Neuronal stem cell (in vitro differentiated cells): ENCODE data around the gene ZBTB12.

Experiments used
- DNase-seq: peaks from one replicate; pipeline ENCODE4 v3.0.0-alpha.2; 2013; ENCODE audit warnings: low spot score
- H2AFZ ChIP-seq: one replicate; pipeline ENCODE4 v1.6.1; 2013; ENCODE audit warnings: mild to moderate bottlenecking, low read length, inconsistent platforms
- H2AK5ac ChIP-seq: 2 replicates; pipeline ENCODE4 v1.6.1; 2013; ENCODE audit warnings: low read depth, mild to moderate bottlenecking, inconsistent platforms, low read length, moderate library complexity, mixed read lengths
- H2BK120ac ChIP-seq: 2 replicates; pipeline ENCODE4 v1.6.1; 2013; ENCODE audit warnings: low read depth, mild to moderate bottlenecking, inconsistent platforms, low read length, moderate library complexity, mixed read lengths
- H2BK12ac ChIP-seq: one replicate; pipeline ENCODE4 v1.6.1; 2013; ENCODE audit warnings: low read length, inconsistent platforms
- H2BK15ac ChIP-seq: 2 replicates; pipeline ENCODE4 v1.6.1; 2013; ENCODE audit warnings: mild to moderate bottlenecking, low read length, inconsistent platforms, mixed read lengths
- H2BK5ac ChIP-seq: one replicate; pipeline ENCODE4 v1.6.1; 2013; ENCODE audit warnings: inconsistent platforms, mild to moderate bottlenecking, low read length, moderate library complexity
- H3K14ac ChIP-seq: one replicate; pipeline ENCODE4 v1.6.1; 2013; ENCODE audit warnings: low read length, inconsistent platforms
- H3K18ac ChIP-seq: 2 replicates; pipeline ENCODE4 v1.6.1; 2013; ENCODE audit warnings: low read length, inconsistent platforms
- H3K23ac ChIP-seq: 2 replicates; pipeline ENCODE4 v1.6.1; 2013; ENCODE audit warnings: low read depth, mild to moderate bottlenecking, mixed read lengths, low read length, inconsistent platforms; ENCODE audit not compliant: poor library complexity
- H3K27ac ChIP-seq: replicated peaks from 3 replicates; pipeline ENCODE4 v1.5.1; 2013; ENCODE audit warnings: low read length, inconsistent platforms
- H3K27me3 ChIP-seq, 3 experiments: 2 replicates each; pipeline ENCODE4 v1.6.1; 2013; ENCODE audit warnings: low read length in 3 of 3, mild to moderate bottlenecking in 2 of 3, inconsistent platforms in 1 of 3, low read depth in 1 of 3, mixed read lengths in 1 of 3, moderate library complexity in 1 of 3; ENCODE audit not compliant: control insufficient read depth in 3 of 3, insufficient read depth in 3 of 3
- H3K36me3 ChIP-seq, 2 donors: replicated peaks in 1 of 2; 2 replicates each; pipeline ENCODE4 v1.6.1; 2013; ENCODE audit warnings: low read length in 2 of 2; ENCODE audit not compliant: control insufficient read depth in 2 of 2, insufficient read depth in 2 of 2
- H3K4ac ChIP-seq: 2 replicates; pipeline ENCODE4 v1.6.1; 2013; ENCODE audit warnings: inconsistent platforms, mild to moderate bottlenecking, low read length, moderate library complexity
- H3K4me1 ChIP-seq, 2 donors: 1 replicate in 1 of 2; 2 replicates in 1 of 2; pipeline ENCODE4 v1.6.1; 2013; ENCODE audit warnings: low read length in 2 of 2, low read depth in 1 of 2; ENCODE audit not compliant: control insufficient read depth in 2 of 2, insufficient read depth in 1 of 2
- H3K4me2 ChIP-seq: one replicate; pipeline ENCODE4 v1.6.1; 2013; ENCODE audit warnings: mild to moderate bottlenecking, low read length, inconsistent platforms; ENCODE audit not compliant: insufficient read depth, poor library complexity, severe bottlenecking
- H3K4me3 ChIP-seq, 2 donors: 2 replicates each; pipeline ENCODE4 v1.5.1; 2013; ENCODE audit warnings: low read length in 2 of 2, mild to moderate bottlenecking in 2 of 2, inconsistent platforms in 1 of 2, moderate library complexity in 1 of 2
- H3K79me1 ChIP-seq: one replicate; pipeline ENCODE4 v1.6.1; 2013; ENCODE audit warnings: low read depth, mild to moderate bottlenecking, inconsistent platforms, low read length, moderate library complexity
- H3K9ac ChIP-seq: one replicate; pipeline ENCODE4 v1.6.1; 2013; ENCODE audit warnings: mild to moderate bottlenecking, low read depth, low read length, inconsistent platforms; ENCODE audit not compliant: poor library complexity
- H3K9me3 ChIP-seq, 2 donors: replicated peaks in 1 of 2; 2 replicates each; pipeline versions ENCODE3 to v1.6.1; 2013; ENCODE audit warnings: low read length in 2 of 2, mild to moderate bottlenecking in 2 of 2, inconsistent platforms in 1 of 2, low read depth in 1 of 2, mixed read lengths in 1 of 2, moderate library complexity in 1 of 2; ENCODE audit not compliant: control insufficient read depth in 2 of 2, insufficient read depth in 1 of 2
- H4K8ac ChIP-seq: one replicate; pipeline ENCODE4 v1.6.1; 2013; ENCODE audit warnings: low read depth, mild to moderate bottlenecking, inconsistent platforms, low read length, moderate library complexity
- H4K91ac ChIP-seq: one replicate; pipeline ENCODE4 v1.6.1; 2013; ENCODE audit warnings: low read length, low read depth, mild to moderate bottlenecking, inconsistent platforms; ENCODE audit not compliant: poor library complexity
- WGBS, 2 donors: extraction: QIAGEN DNeasy Blood & Tissue Kit; methylation state at CpG; one replicate each; pipeline ENCODE4 v1.1.7; 2013; ENCODE audit warnings: missing lambda C conversion rate in 2 of 2, mixed read lengths in 1 of 2; ENCODE audit not compliant: insufficient read length in 2 of 2, insufficient replicate concordance in 1 of 2; ENCODE audit errors: extremely low coverage in 2 of 2; 5-methylcytosine and 5-hydroxymethylcytosine counted together

The ZBTB12 gene

GRCh38 chr6:31948306-31948705 lies 46.4 kb upstream of the ZBTB12 start:
- no peak overlapping the region for H3K14ac ChIP-seq
- H3K4me3 ChIP-seq: no peak overlapping the region
- H2BK15ac ChIP-seq: no peak overlapping the region
- no peak overlapping the region for H2AK5ac ChIP-seq
- no peak overlapping the region for H2BK12ac ChIP-seq
- no peak overlapping the region for H3K27ac ChIP-seq
- no peaks in the 10 kb centered on the region for H3K79me1 ChIP-seq
- peaks cover 0 to 1% of the 10 kb centered on the region in 2 donors for H3K9me3 ChIP-seq
- DNase-seq: no peak
- H3K27me3 ChIP-seq: peaks cover 0 to 7% (median 0%) of the 10 kb centered on the region in 3 experiments
- peaks cover 4 to 15% of the 10 kb centered on the region in 2 donors for H3K4me1 ChIP-seq
- WGBS, 2 donors: no CpG with 5 or more reads among the region's 5 CpGs
- no peak overlapping the region for H4K91ac ChIP-seq
- H4K8ac ChIP-seq: no peak overlapping the region
- no peak overlapping the region for H3K23ac ChIP-seq
- no peak overlapping the region for H3K18ac ChIP-seq
- no peak overlapping the region for H3K4ac ChIP-seq
- no peak overlapping the region for H2BK5ac ChIP-seq
- peaks cover 22 to 32% of the 10 kb centered on the region in 2 donors for H3K36me3 ChIP-seq
- no peak overlapping the region for H3K9ac ChIP-seq
- H2BK120ac ChIP-seq: no peak overlapping the region
- no peak overlapping the region for H2AFZ ChIP-seq
- H3K4me2 ChIP-seq: no peak overlapping the region

GRCh38 chr6:31947864-31948263 lies 46.0 kb upstream of the ZBTB12 start:
- H3K4ac ChIP-seq: no peak overlapping the region
- no peak overlapping the region for H4K91ac ChIP-seq
- H3K9me3 ChIP-seq: peaks cover 0 to 1% of the 10 kb centered on the region in 2 donors
- peaks cover 0 to 7% (median 0%) of the 10 kb centered on the region in 3 experiments for H3K27me3 ChIP-seq
- H4K8ac ChIP-seq: no peak overlapping the region
- peak overlapping the region; percentile 19 for H2AK5ac ChIP-seq
- no peak overlapping the region for H2BK5ac ChIP-seq
- no peak overlapping the region for H3K9ac ChIP-seq
- no peak overlapping the region for H3K27ac ChIP-seq
- no peak overlapping the region for H3K4me2 ChIP-seq
- H3K18ac ChIP-seq: no peak overlapping the region
- WGBS, 2 donors: no CpG with 5 or more reads among the region's 4 CpGs
- no peak overlapping the region for H3K23ac ChIP-seq
- peaks cover 4 to 15% of the 10 kb centered on the region in 2 donors for H3K4me1 ChIP-seq
- no peak overlapping the region for H2BK12ac ChIP-seq
- no peak for DNase-seq
- H3K36me3 ChIP-seq: peaks cover 18 to 28% of the 10 kb centered on the region in 2 donors
- no peak overlapping the region for H3K14ac ChIP-seq
- H3K4me3 ChIP-seq: no peak overlapping the region
- no peak overlapping the region for H2BK120ac ChIP-seq
- no peak overlapping the region for H2AFZ ChIP-seq
- H3K79me1 ChIP-seq: no peaks in the 10 kb centered on the region
- H2BK15ac ChIP-seq: no peak overlapping the region

GRCh38 chr6:31947070-31947675 lies 45.3 kb upstream of the ZBTB12 start:
- H4K8ac ChIP-seq: no peak overlapping the region
- H2BK12ac ChIP-seq: no peak overlapping the region
- peaks cover 0 to 1% of the 10 kb centered on the region in 2 donors for H3K9me3 ChIP-seq
- no peak overlapping the region for H3K27ac ChIP-seq
- H3K18ac ChIP-seq: no peak overlapping the region
- peak overlapping the region; percentile 42 for H2BK5ac ChIP-seq
- H3K14ac ChIP-seq: no peak overlapping the region
- H2BK120ac ChIP-seq: no peak overlapping the region
- H3K27me3 ChIP-seq: peaks cover 0 to 7% (median 0%) of the 10 kb centered on the region in 3 experiments
- peaks cover 15 to 21% of the 10 kb centered on the region in 2 donors for H3K36me3 ChIP-seq
- no peak overlapping the region for H3K4me2 ChIP-seq
- no peak for DNase-seq
- no peak overlapping the region for H2AFZ ChIP-seq
- no peak overlapping the region for H4K91ac ChIP-seq
- H3K23ac ChIP-seq: no peak overlapping the region
- H2BK15ac ChIP-seq: peak overlapping the region; percentile 33
- peak overlapping the region; percentile 79 for H2AK5ac ChIP-seq
- no peak overlapping the region for H3K4ac ChIP-seq
- peaks cover 4 to 15% of the 10 kb centered on the region in 2 donors for H3K4me1 ChIP-seq
- no peak overlapping the region for H3K9ac ChIP-seq
- no peak overlapping the region for H3K4me3 ChIP-seq
- H3K79me1 ChIP-seq: no peaks in the 10 kb centered on the region
- WGBS, 2 donors: no CpG with 5 or more reads among the region's 24 CpGs

- Histone ChIP-seq H3K4me3 (no peak overlapping the region), H3K18ac (no peak overlapping the region), H2AK5ac (peak overlapping the region; percentile 79), H3K23ac (peak overlapping the region; percentile 92), H3K4me2 (no peak overlapping the region), H3K36me3 (peaks cover 7 to 14% of the 10 kb centered on the region in 2 donors), H2BK120ac (no peak overlapping the region), H2BK12ac (no peak overlapping the region), H3K27me3 (peaks cover 0 to 7% (median 0%) of the 10 kb centered on the region in 3 experiments), H3K9me3 (peaks cover 0 to 1% of the 10 kb centered on the region in 2 donors), H3K79me1 (no peaks in the 10 kb centered on the region), H3K27ac (no peak overlapping the region), H2BK15ac (no peak overlapping the region), H2BK5ac (peak overlapping the region; percentile 42), H4K91ac (no peak overlapping the region), H2AFZ (peak overlapping the region; percentile 79), H3K4me1 (peaks cover 4 to 15% of the 10 kb centered on the region in 2 donors), H3K9ac (no peak overlapping the region), H3K14ac (no peak overlapping the region), H4K8ac (no peak overlapping the region), H3K4ac (no peak overlapping the region)
- DNase-seq: no peak
- WGBS, 2 donors: no CpG with 5 or more reads among the region's 11 CpGs
Observed at GRCh38 chr6:31946370-31946885, 44.5 kb upstream of the ZBTB12 start.
